Neural cell (in vitro differentiated cells): ENCODE results near the gene TAS2R41.

ENCODE experiments used
- CTCF ChIP-seq: fragments of 450-650 bp; IDR thresholded peaks from 2 replicates; pipeline ENCODE4 v1.5.1; 2014; ENCODE audit warnings: antibody characterized with exemption, mild to moderate bottlenecking, moderate library complexity; ENCODE audit not compliant: poor library complexity, severe bottlenecking
- EP300 ChIP-seq: fragments of 450-650 bp; conservative IDR thresholded peaks from 2 replicates; pipeline ENCODE4 v1.6.1; 2014; ENCODE audit warnings: antibody characterized with exemption, mild to moderate bottlenecking, moderate library complexity; ENCODE audit not compliant: poor library complexity, severe bottlenecking
- EZH2 ChIP-seq: fragments of 200-600, 300-800 bp; shearing (Covaris generic), sonication (generic); IDR thresholded peaks from 2 replicates; pipeline ENCODE4 v1.6.1; 2014; ENCODE audit warnings: antibody characterized with exemption, low read length, borderline replicate concordance, mild to moderate bottlenecking; ENCODE audit not compliant: insufficient read depth, poor library complexity, severe bottlenecking
- POLR2AphosphoS5 ChIP-seq: IDR thresholded peaks from 2 replicates; pipeline ENCODE4 v1.6.1; 2012
- RAD21 ChIP-seq: fragments of 450-650 bp; conservative IDR thresholded peaks from 2 replicates; pipeline ENCODE4 v1.6.1; 2014; ENCODE audit warnings: antibody characterized with exemption, mild to moderate bottlenecking, moderate library complexity
- REST ChIP-seq: IDR thresholded peaks from 2 replicates; pipeline ENCODE4 v1.6.1; 2012; ENCODE audit warnings: borderline replicate concordance
- SMC3 ChIP-seq: fragments of 450-650 bp; conservative IDR thresholded peaks from 2 replicates; pipeline ENCODE4 v1.6.1; 2014; ENCODE audit warnings: antibody characterized with exemption, mild to moderate bottlenecking, moderate library complexity; ENCODE audit not compliant: poor library complexity

GRCh38 chr7:143451746-143452145 is 25.9 kb upstream of the TAS2R41 start:
- TF ChIP-seq POLR2AphosphoS5 (no peak), CTCF (no peak), EP300 (no peak), EZH2 (no peak), RAD21 (no peak), REST (no peak), SMC3 (no peak)
